ENCODE data around the gene PDGFC. TPM values are rescaled to one million over a fixed set of nuclear protein-coding genes. Genes with fewer than 3 reads are reported as not detected.

Gene PDGFC
- total and polyA plus RNA-seq, 2 of the 13 experiments (the other 11 are each of a cell fraction or from before 2014, with no cell fraction given) = 4.6 to 9.1 TPM

GRCh38 chr4:156805696-156806095 is 165.9 kb downstream of the PDGFC start (continued):
- no peak for TF ChIP-seq THYN1 (CRISPR knock-in tag; IDR thresholded peaks at IDR 0.05; ENCODE audit: borderline replicate concordance, low read depth)
- no peak for TF ChIP-seq ZFP82 (CRISPR knock-in tag; IDR thresholded peaks at IDR 0.05; ENCODE audit: borderline replicate concordance)
- no peak for TF ChIP-seq ZNF280D (CRISPR knock-in tag; IDR thresholded peaks at IDR 0.05)
- no peak for TF ChIP-seq U2AF2 (IDR thresholded peaks at IDR 0.05; ENCODE audit: low read depth, low read length)
- TF ChIP-seq ZMAT5 (CRISPR knock-in tag; IDR thresholded peaks at IDR 0.05; ENCODE audit: borderline replicate concordance, low read depth) = no peak
- TF ChIP-seq ZBTB26 (CRISPR knock-in tag; IDR thresholded peaks at IDR 0.05; ENCODE audit: borderline replicate concordance) = no peak

GRCh38 chr4:156803056-156803455 is 168.5 kb downstream of the PDGFC start:
- Histone ChIP-seq H3K27ac (ENCODE audit: extremely low read length, insufficient read depth, low read length) (no peak overlapping the region), H3K36me3 (replicated peaks in 1 of 2; ENCODE audit: control insufficient read depth in 1 of 2, insufficient read depth in 2 of 2, low read length in 2 of 2) (no peaks in the 10 kb centered on the region), H3K4me2 (ENCODE audit: low read depth, low read length) (no peak overlapping the region), H3K9ac (ENCODE audit: insufficient read depth, low read depth, low read length) (no peak overlapping the region), H4K20me1 (ENCODE audit: insufficient read depth, low read length) (no peaks in the 10 kb centered on the region), H2AFZ (ENCODE audit: low read length) (no peak overlapping the region), H3K4me1 (ENCODE audit: insufficient read depth, low read length) (no peaks in the 10 kb centered on the region), H3K79me2 (ENCODE audit: insufficient read depth, low read length) (no peaks in the 10 kb centered on the region), H3K9me3 (ENCODE audit: low read length) (no peaks in the 10 kb centered on the region), H3K27me3 (ENCODE audit: control insufficient read depth in 1 of 2, insufficient read depth in 2 of 2, low read length in 2 of 2) (no peaks in the 10 kb centered on the region; a peak in 1 of 5 replicates), H3K4me3 (replicated peaks in 1 of 3; ENCODE audit: insufficient read depth in 1 of 3, low read depth in 2 of 3, low read length in 3 of 3) (no peak overlapping the region)
- in situ Hi-C loops (cut with HindIII; ENCODE audit: extremely low pct_ligation_motif_present, low pct_unique_long_range_greater_than_20kb) = no loop called here
- ATAC-seq = no peak
- no peak for FAIRE-seq
- WGBS (ENCODE audit: low lambda C conversion rate) = 93% methylated on average over 2 of the region's 2 CpGs
- intact Hi-C loops (cut with micrococcal nuclease; ENCODE audit: unreplicated experiment) = no loop called here
- CTCF ChIA-PET (ENCODE audit: low intra/inter-chr PET ratio, low total read pairs) = no interaction called here
- TF ChIP-seq ADNP (CRISPR knock-in tag; IDR thresholded peaks at IDR 0.05) (no peak), ZNF431 (CRISPR knock-in tag; IDR thresholded peaks at IDR 0.05; ENCODE audit: borderline replicate concordance, low read depth) (no peak), KAT8 (CRISPR knock-in tag; IDR thresholded peaks at IDR 0.05) (no peak), HIC2 (CRISPR knock-in tag; IDR thresholded peaks at IDR 0.05; ENCODE audit: low read depth) (no peak)
- no TSS peak for BruUV-seq (replicated peaks)
- POLR2A ChIA-PET = no interaction called here
- no peak for DNase-seq (ENCODE audit: low spot score)

Measured in HepG2 (cell line).